Right lung (tissue), 5 donors: ENCODE data around the gene FHIT. TPM values are rescaled to one million over a fixed set of nuclear protein-coding genes. Genes with fewer than 3 reads are reported as not detected.
"Not testable (repeated sequence)": the region's sequence is repeated elsewhere in the genome, so short reads cannot be mapped to it uniquely, and the experiment has no call there.

ENCODE experiments used
- DNase-seq, 2 donors: peaks; one replicate each; pipeline ENCODE4 v3.0.0-alpha.2; 2013
- polyA plus RNA-seq, 5 donors: library from polyadenylated mRNA; unstranded; fragments of 120-200 nt; gene quantifications; one replicate each; pipeline versions ENCODE4 v1.2.1 to v1.2.3, GENCODE V29; 2013; ENCODE audit warnings: inconsistent platforms in 1 of 5, low replicate concordance in 1 of 5; ENCODE audit not compliant: insufficient read length in 5 of 5, insufficient read depth in 1 of 5

The FHIT gene
- polyA plus RNA-seq, 5 donors, result 9.1 to 17.8 (median 10.6) TPM

GRCh38 chr3:60992395-60992794 is 258.9 kb downstream of the FHIT start:
- DNase-seq, result no peak

- DNase-seq, result no peak
Measured at GRCh38 chr3:60990442-60990730, 260.9 kb downstream of the FHIT start.

- peak in 1 of 2 donors; percentile 17 for DNase-seq
Measured at GRCh38 chr3:60989626-60990441, 261.4 kb downstream of the FHIT start.

GRCh38 chr3:60987191-60987590 is 264.1 kb downstream of the FHIT start:
- DNase-seq, result not testable (repeated sequence)

- no peak for DNase-seq
Measured at GRCh38 chr3:60986552-60986951, 264.7 kb downstream of the FHIT start.

- no peak for DNase-seq
Measured at GRCh38 chr3:60983906-60984305, 267.3 kb downstream of the FHIT start.

GRCh38 chr3:60980342-60980692 is 270.9 kb downstream of the FHIT start:
- DNase-seq, result no peak

GRCh38 chr3:60979461-60980341 is 271.6 kb downstream of the FHIT start:
- no peak for DNase-seq

- no peak for DNase-seq
Measured at GRCh38 chr3:60973321-60973720, 277.9 kb downstream of the FHIT start.

GRCh38 chr3:60972599-60972998 is 278.7 kb downstream of the FHIT start:
- no peak for DNase-seq

- no peak for DNase-seq
Measured at GRCh38 chr3:60970850-60971249, 280.4 kb downstream of the FHIT start.

- DNase-seq, result no peak
Measured at GRCh38 chr3:60967141-60967540, 284.1 kb downstream of the FHIT start.

- no peak for DNase-seq
Measured at GRCh38 chr3:60957541-60957940, 293.7 kb downstream of the FHIT start.

GRCh38 chr3:60956729-60957128 is 294.5 kb downstream of the FHIT start:
- DNase-seq, result no peak

GRCh38 chr3:60955034-60955433 is 296.2 kb downstream of the FHIT start:
- no peak for DNase-seq

- DNase-seq, result no peak
Measured at GRCh38 chr3:60954048-60954447, 297.2 kb downstream of the FHIT start.

- DNase-seq, result no peak
Measured at GRCh38 chr3:60953351-60953750, 297.9 kb downstream of the FHIT start.

GRCh38 chr3:60952055-60952454 is 299.2 kb downstream of the FHIT start:
- no peak for DNase-seq

GRCh38 chr3:60949146-60949545 is 302.1 kb downstream of the FHIT start:
- no peak for DNase-seq

- DNase-seq, result peak in 1 of 2 donors; percentile 10
Measured at GRCh38 chr3:60948488-60948887, 302.8 kb downstream of the FHIT start.

- no peak for DNase-seq
Measured at GRCh38 chr3:60935709-60936108, 315.5 kb downstream of the FHIT start.

- no peak for DNase-seq
Measured at GRCh38 chr3:60933824-60934223, 317.4 kb downstream of the FHIT start.

- DNase-seq, result no peak
Measured at GRCh38 chr3:60932643-60933042, 318.6 kb downstream of the FHIT start.
